HTERT RPE-1 (cell line): ENCODE results near the gene ZNF300.
"Not testable (repeated sequence)": the region's sequence is repeated elsewhere in the genome, so short reads cannot be mapped to it uniquely, and the experiment has no call there.

Source experiments
- in situ Hi-C: fragments of 300-500 bp; cut with MboI; formaldehyde crosslinking; loops from 4 replicates; pipeline ENCODE4 v1.14.3; 2020; ENCODE audit warnings: low sequenced_read_pairs

The ZNF300 gene

DNA sequence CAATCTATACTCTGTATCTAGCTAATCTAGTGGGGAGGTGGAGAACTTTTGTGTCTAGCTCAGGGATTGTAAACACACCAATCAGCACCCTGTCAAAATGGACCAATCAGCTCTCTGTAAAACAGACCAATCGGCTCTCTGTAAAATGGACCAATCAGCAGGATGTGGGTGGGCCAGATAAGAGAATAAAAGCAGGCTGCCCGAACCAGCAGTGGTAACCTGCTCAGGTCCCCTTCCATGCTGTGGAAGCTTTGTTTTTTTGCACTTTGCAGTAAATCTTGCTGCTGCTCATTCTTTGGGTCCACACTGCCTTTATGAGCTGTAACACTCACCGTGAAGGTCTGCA is 58.5 kb downstream of the ZNF300 start, which contains the start of gene IRGM:
IRGM (plus strand) TSS at position 214 of the 346 bp plus-strand sequence. CDS start 1,603 bp downstream, outside the sequence.
- in situ Hi-C loops: not testable (repeated sequence)

DNA sequence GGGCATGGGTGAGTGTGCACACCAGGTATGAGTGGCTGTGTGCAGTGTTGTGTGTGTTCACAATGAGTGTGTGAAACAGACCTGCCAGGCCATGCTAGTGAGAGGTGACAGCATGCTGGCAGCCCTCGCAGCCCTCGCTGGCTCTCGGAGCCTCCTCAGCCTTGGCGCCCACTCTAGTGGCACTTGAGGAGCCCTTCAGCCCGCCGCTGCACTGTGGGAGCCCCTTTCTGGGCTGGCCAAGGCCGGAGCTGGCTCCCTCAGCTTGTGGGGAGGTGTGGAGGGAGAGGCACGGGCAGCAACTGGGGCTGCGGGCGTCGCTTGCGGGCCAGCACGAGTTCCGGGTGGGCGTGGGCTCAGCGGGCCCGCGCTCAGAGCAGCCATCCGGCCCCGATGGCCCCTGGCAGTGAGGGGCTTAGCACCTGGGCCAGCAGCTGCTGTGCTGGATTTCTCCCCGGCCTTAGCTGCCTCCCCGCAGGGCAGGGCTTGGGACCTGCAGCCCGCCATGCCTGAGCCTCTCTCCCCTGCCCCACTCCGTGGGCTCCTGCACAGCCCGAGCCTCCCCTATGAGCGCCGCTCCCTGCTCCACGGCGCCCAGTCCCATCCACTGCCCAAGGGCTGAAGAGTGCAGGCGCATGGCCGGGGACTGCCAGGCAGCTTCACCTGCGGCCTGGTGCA is 59.5 kb downstream of the ZNF300 start:
- in situ Hi-C loops: not testable (repeated sequence)
